Measurements from ENCODE around the gene TTLL7. TPM values are rescaled to one million over a fixed set of nuclear protein-coding genes. Genes with fewer than 3 reads are reported as not detected.

The TTLL7 gene
- total RNA-seq, 1 donor from 2014 or later: 117 TPM

- H3K9me3 Mint-ChIP-seq (ENCODE audit: low read depth): peaks cover 9% of the 10 kb centered on the region
- peaks cover 37% of the 10 kb centered on the region for H3K36me3 Mint-ChIP-seq (ENCODE audit: insufficient read depth)
- no peak for DNase-seq (ENCODE audit: low spot score, unreplicated experiment)
- no peak overlapping the region for H3K27ac Mint-ChIP-seq
- H3K4me1 Mint-ChIP-seq (ENCODE audit: low read depth): no peaks in the 10 kb centered on the region
- no peak overlapping the region for H3K4me3 Mint-ChIP-seq (ENCODE audit: low read depth)
- TF ChIP-seq, protein P1, sequence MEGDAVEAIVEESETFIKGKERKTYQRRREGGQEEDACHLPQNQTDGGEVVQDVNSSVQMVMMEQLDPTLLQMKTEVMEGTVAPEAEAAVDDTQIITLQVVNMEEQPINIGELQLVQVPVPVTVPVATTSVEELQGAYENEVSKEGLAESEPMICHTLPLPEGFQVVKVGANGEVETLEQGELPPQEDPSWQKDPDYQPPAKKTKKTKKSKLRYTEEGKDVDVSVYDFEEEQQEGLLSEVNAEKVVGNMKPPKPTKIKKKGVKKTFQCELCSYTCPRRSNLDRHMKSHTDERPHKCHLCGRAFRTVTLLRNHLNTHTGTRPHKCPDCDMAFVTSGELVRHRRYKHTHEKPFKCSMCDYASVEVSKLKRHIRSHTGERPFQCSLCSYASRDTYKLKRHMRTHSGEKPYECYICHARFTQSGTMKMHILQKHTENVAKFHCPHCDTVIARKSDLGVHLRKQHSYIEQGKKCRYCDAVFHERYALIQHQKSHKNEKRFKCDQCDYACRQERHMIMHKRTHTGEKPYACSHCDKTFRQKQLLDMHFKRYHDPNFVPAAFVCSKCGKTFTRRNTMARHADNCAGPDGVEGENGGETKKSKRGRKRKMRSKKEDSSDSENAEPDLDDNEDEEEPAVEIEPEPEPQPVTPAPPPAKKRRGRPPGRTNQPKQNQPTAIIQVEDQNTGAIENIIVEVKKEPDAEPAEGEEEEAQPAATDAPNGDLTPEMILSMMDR (IDR thresholded peaks at IDR 0.05; ENCODE audit: unreplicated experiment): no peak
- H3K27me3 Mint-ChIP-seq: no peaks in the 10 kb centered on the region
These were observed 56.0 kb downstream of the TTLL7 start for GRCh38 chr1:83942914-83943313.

DNA sequence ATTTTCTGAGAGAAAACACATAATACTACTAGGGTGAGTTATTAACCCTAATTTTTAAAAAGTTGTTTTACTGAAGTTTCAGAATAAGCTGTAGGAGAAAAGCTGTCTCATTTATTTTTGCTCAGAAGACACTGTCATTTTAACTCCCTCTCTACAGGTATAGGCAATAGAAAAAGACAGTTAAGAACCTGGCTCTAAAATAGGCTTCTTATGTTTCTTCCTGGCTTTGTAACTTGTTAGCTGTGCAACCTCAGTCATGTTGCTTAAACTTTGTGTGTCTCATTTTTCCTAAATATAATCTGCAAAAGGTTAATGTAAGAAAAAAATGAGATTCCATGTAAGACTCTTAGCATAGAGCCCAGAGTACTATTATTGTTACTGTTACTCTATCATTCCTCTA lies 64.4 kb downstream of the TTLL7 start:
- DNase-seq (ENCODE audit: low spot score, unreplicated experiment): no peak
- no peak overlapping the region for H3K27ac Mint-ChIP-seq
- no peaks in the 10 kb centered on the region for H3K27me3 Mint-ChIP-seq
- H3K9me3 Mint-ChIP-seq (ENCODE audit: low read depth): peaks cover 3% of the 10 kb centered on the region
- TF ChIP-seq, protein P1 (IDR thresholded peaks at IDR 0.05; ENCODE audit: unreplicated experiment): no peak
- H3K36me3 Mint-ChIP-seq (ENCODE audit: insufficient read depth): peaks cover 16% of the 10 kb centered on the region
- H3K4me3 Mint-ChIP-seq (ENCODE audit: low read depth): no peak overlapping the region
- H3K4me1 Mint-ChIP-seq (ENCODE audit: low read depth): peaks cover 26% of the 10 kb centered on the region

DNA sequence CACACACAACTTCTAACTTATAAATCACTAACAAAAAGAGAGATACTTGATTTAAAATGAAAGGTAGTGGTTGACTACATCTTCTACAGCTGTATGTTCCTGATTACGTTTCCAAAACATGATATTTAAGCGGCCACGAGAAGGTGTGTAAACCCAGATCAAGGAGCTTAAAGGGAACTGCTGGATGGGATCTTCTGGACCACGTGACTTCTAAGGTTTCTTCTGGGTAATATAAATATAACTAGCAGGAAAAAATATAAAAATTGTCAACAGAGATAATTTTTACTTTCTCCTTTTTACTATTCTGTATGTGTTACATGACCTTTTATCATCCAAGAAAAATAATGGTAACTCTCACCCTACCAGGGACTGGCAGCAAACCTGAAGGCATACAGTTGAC lies 66.2 kb downstream of the TTLL7 start:
- H3K9me3 Mint-ChIP-seq (ENCODE audit: low read depth): peaks cover 3% of the 10 kb centered on the region
- H3K36me3 Mint-ChIP-seq (ENCODE audit: insufficient read depth): peaks cover 16% of the 10 kb centered on the region
- peak overlapping the region; percentile 50 for H3K27ac Mint-ChIP-seq
- no peak for DNase-seq (ENCODE audit: low spot score, unreplicated experiment)
- peaks cover 29% of the 10 kb centered on the region for H3K4me1 Mint-ChIP-seq (ENCODE audit: low read depth)
- no peak overlapping the region for H3K4me3 Mint-ChIP-seq (ENCODE audit: low read depth)
- no peaks in the 10 kb centered on the region for H3K27me3 Mint-ChIP-seq
- TF ChIP-seq, protein P1 (IDR thresholded peaks at IDR 0.05; ENCODE audit: unreplicated experiment): no peak

- Mint-ChIP-seq H3K9me3 (ENCODE audit: low read depth) (peaks cover 3% of the 10 kb centered on the region), H3K27ac (peak overlapping the region; percentile 50), H3K4me3 (ENCODE audit: low read depth) (no peak overlapping the region), H3K36me3 (ENCODE audit: insufficient read depth) (peaks cover 14% of the 10 kb centered on the region), H3K4me1 (ENCODE audit: low read depth) (peaks cover 31% of the 10 kb centered on the region), H3K27me3 (no peaks in the 10 kb centered on the region)
- DNase-seq (ENCODE audit: low spot score, unreplicated experiment): no peak
- TF ChIP-seq, protein P1 (IDR thresholded peaks at IDR 0.05; ENCODE audit: unreplicated experiment): no peak
These were observed 66.7 kb downstream of the TTLL7 start for GRCh38 chr1:83932281-83932680.

GRCh38 chr1:83931658-83932253 lies 67.2 kb downstream of the TTLL7 start:
- peaks cover 15% of the 10 kb centered on the region for H3K36me3 Mint-ChIP-seq (ENCODE audit: insufficient read depth)
- no peak overlapping the region for H3K4me3 Mint-ChIP-seq (ENCODE audit: low read depth)
- TF ChIP-seq, protein P1 (IDR thresholded peaks at IDR 0.05; ENCODE audit: unreplicated experiment): peak; percentile 81
- no peaks in the 10 kb centered on the region for H3K27me3 Mint-ChIP-seq
- no peak for DNase-seq (ENCODE audit: low spot score, unreplicated experiment)
- peaks cover 33% of the 10 kb centered on the region for H3K4me1 Mint-ChIP-seq (ENCODE audit: low read depth)
- H3K9me3 Mint-ChIP-seq (ENCODE audit: low read depth): peaks cover 1% of the 10 kb centered on the region
- no peak overlapping the region for H3K27ac Mint-ChIP-seq
